ENCODE data around the gene TMEM143.
"Not testable (repeated sequence)": the region's sequence is repeated elsewhere in the genome, so short reads cannot be mapped to it uniquely, and the experiment has no call there.

The TMEM143 gene

GRCh38 chr19:48296963-48297734, 66.6 kb downstream of the TMEM143 start:
- no peak for DNase-seq (ENCODE audit: low read depth)

GRCh38 chr19:48295458-48295857, 68.3 kb downstream of the TMEM143 start:
- DNase-seq (ENCODE audit: low read depth), result no peak

GRCh38 chr19:48292798-48293197, 70.9 kb downstream of the TMEM143 start:
- DNase-seq (ENCODE audit: low read depth), result peak; percentile 79

- DNase-seq (ENCODE audit: low read depth), result not testable (repeated sequence)
These were observed 72.3 kb downstream of the TMEM143 start for GRCh38 chr19:48291489-48291815.

GRCh38 chr19:48290771-48291488, 72.8 kb downstream of the TMEM143 start:
- no peak for DNase-seq (ENCODE audit: low read depth)

- DNase-seq (ENCODE audit: low read depth), result no peak
These were observed 73.4 kb downstream of the TMEM143 start for GRCh38 chr19:48290401-48290770.

GRCh38 chr19:48287748-48288147, 76.0 kb downstream of the TMEM143 start:
- DNase-seq (ENCODE audit: low read depth), result no peak

- DNase-seq (ENCODE audit: low read depth), result no peak
These were observed 78.8 kb downstream of the TMEM143 start for GRCh38 chr19:48284896-48285295.

GRCh38 chr19:48283908-48284307, 79.8 kb downstream of the TMEM143 start:
- DNase-seq (ENCODE audit: low read depth), result peak; percentile 96

Measured in non-pigmented ciliary epithelial cell (primary cell).